Activated CD4-positive, alpha-beta T cell treated with anti-CD3 and anti-CD28 coated beads, Interleukin-2, amount 50 U/mL, for 1 hour (primary cell): ENCODE measurements around the gene SDR39U1.

Experiments
- DNase-seq: peaks from one replicate; pipeline ENCODE4 v3.0.0-alpha.2; 2020

Gene SDR39U1

DNA sequence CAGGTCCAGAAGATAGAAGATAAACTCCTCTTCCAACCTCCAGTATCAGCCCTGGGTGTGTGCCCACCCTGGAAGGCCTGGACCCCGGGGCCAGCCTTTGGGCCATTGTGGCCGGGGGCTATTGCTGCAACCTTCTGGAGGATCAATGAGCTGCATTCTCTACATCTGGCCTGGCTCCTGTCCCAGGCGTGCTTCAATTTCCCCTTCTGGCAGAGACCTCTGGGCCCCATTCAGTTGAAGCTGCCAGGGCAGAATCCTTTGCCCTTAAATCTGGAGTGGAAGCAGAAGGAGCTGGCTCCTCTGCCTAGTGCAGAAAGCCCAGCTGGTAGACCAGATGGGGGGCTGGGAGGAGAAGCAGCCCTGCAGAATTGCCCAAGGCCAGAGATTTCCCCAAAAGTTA is 33.8 kb downstream of the SDR39U1 start:
- no peak for DNase-seq

- no peak for DNase-seq
Measured at GRCh38 chr14:24407608-24408325, 34.8 kb downstream of the SDR39U1 start.

GRCh38 chr14:24406416-24406815 is 36.2 kb downstream of the SDR39U1 start:
- no peak for DNase-seq

GRCh38 chr14:24404814-24405213 is 37.8 kb downstream of the SDR39U1 start:
- no peak for DNase-seq

- no peak for DNase-seq
Measured at GRCh38 chr14:24403294-24403998, 39.1 kb downstream of the SDR39U1 start.

- DNase-seq, result no peak
Measured at GRCh38 chr14:24401810-24402702, 40.5 kb downstream of the SDR39U1 start.

GRCh38 chr14:24399999-24400718 is 42.4 kb downstream of the SDR39U1 start:
- DNase-seq, result no peak

GRCh38 chr14:24399447-24399822 is 43.1 kb downstream of the SDR39U1 start:
- DNase-seq, result no peak

DNA sequence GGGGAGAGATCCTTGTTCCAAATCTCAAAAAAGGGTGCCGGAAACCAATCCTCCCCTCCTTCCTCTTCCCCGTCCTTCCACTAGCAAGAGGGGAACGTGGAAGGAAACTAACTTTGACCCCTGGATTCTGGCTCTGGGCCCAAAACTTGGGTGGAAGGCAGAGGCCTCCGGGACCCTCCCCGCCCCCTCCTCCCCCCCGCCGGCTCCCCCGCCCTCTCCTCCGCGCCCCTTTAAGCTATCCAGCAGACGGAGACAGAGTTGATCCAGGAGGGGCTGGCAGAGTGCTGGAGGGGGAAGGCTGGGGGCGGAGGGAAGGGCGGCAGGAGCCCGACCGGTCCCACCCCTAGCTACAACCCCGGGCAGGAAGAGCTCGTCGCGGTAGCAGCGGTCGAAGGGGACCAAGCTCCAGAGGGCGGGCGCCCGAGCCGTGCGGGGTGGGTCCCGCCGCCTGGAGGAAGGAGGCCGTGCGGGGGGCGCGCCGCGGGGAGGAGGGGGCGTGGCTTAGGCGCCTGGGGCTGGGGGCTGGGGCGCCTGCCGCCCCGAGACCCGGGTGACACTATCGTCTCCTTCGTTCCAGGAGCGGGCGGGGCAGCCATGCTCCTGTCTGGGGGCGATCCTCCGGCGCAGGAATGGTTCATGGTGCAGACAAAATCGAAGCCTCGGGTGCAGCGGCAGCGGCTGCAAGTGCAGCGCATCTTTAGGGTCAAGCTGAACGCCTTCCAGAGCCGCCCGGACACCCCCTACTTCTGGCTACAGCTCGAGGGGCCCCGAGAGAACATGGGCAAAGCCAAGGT is 43.7 kb downstream of the SDR39U1 start, which contains the start of gene NYNRIN:
TSS of gene NYNRIN (plus strand) at position 351 of the 794 bp plus-strand sequence. CDS start at position 595, 244 bp downstream.
- peak; percentile 11 for DNase-seq

- DNase-seq, result no peak
Measured at GRCh38 chr14:24398293-24398652, 44.3 kb downstream of the SDR39U1 start.

- DNase-seq, result no peak
Measured at GRCh38 chr14:24397639-24398292, 44.8 kb downstream of the SDR39U1 start.

DNA sequence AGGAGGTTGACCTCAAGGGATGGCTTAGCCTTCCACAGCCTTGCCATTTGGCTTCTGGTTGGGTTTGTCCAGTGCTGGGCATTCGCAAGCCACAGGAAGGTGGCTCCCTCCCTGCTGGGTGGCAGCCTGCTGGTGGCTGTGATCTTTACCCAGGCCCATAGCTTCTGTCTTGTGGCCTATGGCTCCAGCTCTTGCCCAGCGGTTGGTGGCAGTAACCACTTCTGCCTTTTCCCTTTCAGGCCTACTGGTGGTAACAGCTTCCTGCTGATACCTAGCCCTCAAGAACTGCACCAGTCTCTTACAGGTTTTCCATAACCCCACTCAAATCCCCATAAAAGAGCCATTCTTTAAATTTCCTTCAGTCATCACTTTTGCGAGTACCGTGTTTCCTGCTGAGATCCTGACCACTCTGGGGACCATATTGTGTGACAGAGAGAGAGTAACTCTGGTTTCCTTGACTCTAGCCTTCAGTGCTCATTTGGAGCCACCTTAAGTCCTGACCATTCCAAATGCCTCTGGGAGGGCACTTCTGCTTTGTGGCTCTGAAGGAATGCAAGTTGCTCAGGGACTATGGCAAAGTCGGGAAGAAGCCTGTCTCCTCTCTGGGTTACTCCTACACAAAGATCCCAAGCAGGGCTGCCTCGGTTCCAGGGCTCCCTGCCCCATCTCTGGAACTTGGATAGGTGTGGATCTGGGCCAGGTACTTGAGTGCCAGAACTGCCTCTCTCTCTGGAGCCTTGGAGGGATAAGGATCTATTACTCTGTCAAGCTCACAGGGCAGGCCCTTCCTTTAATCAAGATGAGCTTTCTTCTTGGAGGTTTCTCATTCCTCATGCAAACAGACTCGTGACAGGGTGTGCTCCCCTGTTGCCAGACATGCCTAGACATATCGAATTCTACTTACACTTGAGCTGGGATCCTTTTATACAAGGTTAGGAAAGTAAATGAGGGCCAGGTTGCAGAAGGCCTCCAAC is 46.7 kb downstream of the SDR39U1 start:
- no peak for DNase-seq

- no peak for DNase-seq
Measured at GRCh38 chr14:24394275-24394674, 48.3 kb downstream of the SDR39U1 start.

DNA sequence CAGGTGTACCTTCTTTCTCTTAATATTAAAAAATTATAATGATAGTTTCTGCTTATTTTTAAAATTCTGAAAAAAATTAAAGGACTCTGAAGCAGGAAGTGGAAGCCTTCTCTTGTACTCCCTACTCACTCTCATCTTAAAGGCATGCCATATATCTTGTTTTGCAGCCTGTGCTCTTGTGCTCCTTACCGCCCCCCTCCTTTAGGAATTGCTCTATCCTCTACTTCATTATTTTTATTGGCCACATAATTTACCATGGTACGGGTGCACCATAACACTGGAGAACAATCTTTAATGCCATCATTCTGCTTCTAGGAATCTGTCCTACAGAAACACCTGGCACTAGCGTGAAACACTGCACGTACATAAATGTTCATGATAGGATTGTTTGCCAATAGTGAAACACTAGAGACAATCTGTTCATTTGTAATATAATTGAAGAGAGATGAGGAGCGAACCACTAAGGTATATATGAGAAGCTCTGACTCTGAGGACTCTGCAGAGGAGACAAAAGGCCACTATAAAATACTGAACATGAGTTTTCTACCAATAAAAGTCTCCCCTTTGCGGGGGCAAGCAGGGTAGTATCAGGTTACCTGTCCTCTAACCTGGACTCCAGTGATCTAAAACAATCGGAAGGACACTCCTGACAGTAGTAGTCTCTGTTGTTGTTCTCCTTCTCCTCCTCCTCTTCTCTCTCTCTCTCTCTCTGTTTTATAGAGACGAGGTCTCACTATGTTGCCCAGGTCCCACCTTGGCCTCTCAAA is 50.1 kb downstream of the SDR39U1 start:
- no peak for DNase-seq

DNA sequence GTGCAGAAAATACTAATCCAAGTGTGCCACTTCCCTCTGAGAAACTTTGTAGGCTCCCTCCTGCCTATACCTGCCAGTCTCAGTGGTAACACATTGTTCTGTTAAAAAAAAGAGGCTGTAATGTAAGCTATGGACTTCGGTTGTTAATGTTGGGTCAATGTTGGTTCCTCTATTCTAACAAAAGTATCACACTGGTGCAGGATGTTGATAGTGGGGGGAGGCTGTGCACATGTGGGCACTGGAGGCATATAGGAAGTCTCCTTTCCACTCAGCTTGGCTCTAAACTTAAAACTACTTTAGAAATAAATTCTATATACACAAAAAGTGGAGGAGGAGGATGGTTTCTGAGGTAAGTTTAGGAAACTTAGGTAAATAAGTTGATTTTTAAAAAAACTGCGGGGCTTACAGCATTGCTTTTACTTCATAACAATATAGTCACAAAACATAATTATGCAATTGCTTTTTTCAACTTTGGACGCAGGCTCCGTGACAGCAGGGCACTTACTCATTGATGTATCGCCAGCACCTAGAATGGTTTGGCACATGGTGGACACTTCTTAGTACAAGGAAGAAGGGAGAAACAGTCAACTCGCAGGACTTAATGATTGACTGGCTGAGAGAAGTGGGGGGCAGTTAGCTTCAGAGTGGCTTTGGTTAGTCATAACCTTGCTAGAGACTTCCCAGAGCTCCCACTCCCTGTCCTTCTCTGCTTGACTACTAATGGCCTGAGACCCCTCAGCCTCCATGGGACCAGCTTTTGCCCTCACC is 51.7 kb downstream of the SDR39U1 start:
- DNase-seq, result no peak
